H9 (cell line): Measurements from ENCODE around the gene OPRD1. TPM values are rescaled to one million over a fixed set of nuclear protein-coding genes. Genes with fewer than 3 reads are reported as not detected.

Source experiments
- DNase-seq: peaks from one replicate; pipeline ENCODE4 v3.0.0-alpha.2; 2017
- H2AFZ ChIP-seq: one replicate; pipeline ENCODE4 v1.6.1; 2013; ENCODE audit warnings: mild to moderate bottlenecking, low read length, control low read depth, moderate library complexity
- H2AK5ac ChIP-seq: 2 replicates; pipeline ENCODE4 v1.6.1; 2013; ENCODE audit warnings: low read length, control low read depth, mixed read lengths; ENCODE audit not compliant: insufficient read length
- H2BK120ac ChIP-seq: one replicate; pipeline ENCODE4 v1.6.1; 2013; ENCODE audit warnings: low read depth, mild to moderate bottlenecking, low read length, control low read depth, inconsistent platforms; ENCODE audit not compliant: poor library complexity, severe bottlenecking
- H2BK12ac ChIP-seq: 2 replicates; pipeline ENCODE4 v1.6.1; 2013; ENCODE audit warnings: low read length, control low read depth, mixed read lengths, low read depth; ENCODE audit not compliant: insufficient read length
- H2BK15ac ChIP-seq: 2 replicates; pipeline ENCODE4 v1.6.1; 2013; ENCODE audit warnings: low read depth, low read length, control low read depth
- H2BK20ac ChIP-seq: one replicate; pipeline ENCODE4 v1.6.1; 2013; ENCODE audit warnings: low read depth, mild to moderate bottlenecking, low read length, control low read depth, inconsistent platforms; ENCODE audit not compliant: poor library complexity, severe bottlenecking
- H2BK5ac ChIP-seq: 2 replicates; pipeline ENCODE4 v1.6.1; 2013; ENCODE audit warnings: low read length, control low read depth, mixed read lengths; ENCODE audit not compliant: insufficient read length
- H3K14ac ChIP-seq: 2 replicates; pipeline ENCODE4 v1.6.1; 2013; ENCODE audit warnings: low read length, control low read depth; ENCODE audit not compliant: insufficient read depth
- H3K18ac ChIP-seq: 2 replicates; pipeline ENCODE4 v1.6.1; 2013; ENCODE audit warnings: low read depth, mild to moderate bottlenecking, mixed read lengths, low read length, control low read depth; ENCODE audit not compliant: insufficient read length
- H3K23ac ChIP-seq: 2 replicates; pipeline ENCODE4 v1.6.1; 2013; ENCODE audit warnings: low read length, control low read depth, mixed read lengths, low read depth; ENCODE audit not compliant: insufficient read length
- H3K23me2 ChIP-seq: 2 replicates; pipeline ENCODE4 v1.6.1; 2013; ENCODE audit warnings: low read depth, mild to moderate bottlenecking, mixed read lengths, low read length, control low read depth; ENCODE audit not compliant: insufficient read length, poor library complexity, severe bottlenecking
- H3K27ac ChIP-seq: 2 replicates; pipeline ENCODE4 v1.5.1; 2013; ENCODE audit warnings: low read length, control low read depth, mixed read lengths, low read depth; ENCODE audit not compliant: insufficient read length
- H3K27me3 ChIP-seq: 2 replicates; pipeline ENCODE4 v1.6.1; 2013; ENCODE audit warnings: low read length, control low read depth, inconsistent platforms; ENCODE audit not compliant: insufficient read depth
- H3K4ac ChIP-seq: 2 replicates; pipeline ENCODE4 v1.6.1; 2013; ENCODE audit warnings: low read depth, mild to moderate bottlenecking, control low read depth, inconsistent platforms, low read length, moderate library complexity
- H3K4me1 ChIP-seq: 2 replicates; pipeline ENCODE4 v1.6.1; 2013; ENCODE audit warnings: low read length, control low read depth, inconsistent platforms; ENCODE audit not compliant: insufficient read depth
- H3K4me2 ChIP-seq: 2 replicates; pipeline ENCODE4 v1.6.1; 2013; ENCODE audit warnings: low read length, control low read depth, mixed read lengths; ENCODE audit not compliant: insufficient read length, insufficient read depth
- H3K56ac ChIP-seq: 2 replicates; pipeline ENCODE4 v1.6.1; 2013; ENCODE audit warnings: low read depth, mild to moderate bottlenecking, mixed read lengths, low read length, control low read depth; ENCODE audit not compliant: insufficient read length
- H3K79me1 ChIP-seq: 2 replicates; pipeline ENCODE4 v1.6.1; 2013; ENCODE audit warnings: low read depth, mild to moderate bottlenecking, moderate library complexity, low read length, control low read depth, inconsistent platforms; ENCODE audit not compliant: insufficient read depth, poor library complexity, severe bottlenecking
- H3K79me2 ChIP-seq: 2 replicates; pipeline ENCODE4 v1.6.1; 2013; ENCODE audit warnings: low read length, control low read depth, inconsistent platforms; ENCODE audit not compliant: insufficient read depth
- H3K9ac ChIP-seq: 2 replicates; pipeline ENCODE4 v1.6.1; 2013; ENCODE audit warnings: low read length, control low read depth, mixed read lengths; ENCODE audit not compliant: insufficient read length; ENCODE audit errors: extremely low read depth
- H3K9me3 ChIP-seq: one replicate; pipeline ENCODE4 v1.6.1; 2013; ENCODE audit warnings: low read depth, low read length, inconsistent platforms; ENCODE audit not compliant: control insufficient read depth
- H3T11ph ChIP-seq: one replicate; pipeline ENCODE4 v1.6.1; 2013; ENCODE audit warnings: mild to moderate bottlenecking, low read length, control low read depth, inconsistent platforms
- H4K20me1 ChIP-seq: one replicate; pipeline ENCODE4 v1.6.1; 2013; ENCODE audit not compliant: control insufficient read depth, insufficient read length, insufficient read depth
- H4K5ac ChIP-seq: 2 replicates; pipeline ENCODE4 v1.6.1; 2013; ENCODE audit warnings: low read depth, mild to moderate bottlenecking, mixed read lengths, low read length, control low read depth; ENCODE audit not compliant: insufficient read length
- H4K8ac ChIP-seq: replicated peaks from 2 replicates; pipeline ENCODE4 v1.6.1; 2013; ENCODE audit warnings: low read length, control low read depth, mixed read lengths, low read depth; ENCODE audit not compliant: insufficient read length
- H4K91ac ChIP-seq: 2 replicates; pipeline ENCODE4 v1.6.1; 2013; ENCODE audit warnings: low read depth, mild to moderate bottlenecking, moderate library complexity, mixed read lengths, low read length, control low read depth; ENCODE audit not compliant: insufficient read length
- H3K27ac Mint-ChIP-seq, 3 experiments: 2 replicates in 2 of 3; 3 replicates in 1 of 3; pipeline ENCODE4 v1.8.0; 2020 to 2021; ENCODE audit warnings: mixed read lengths in 3 of 3, mild to moderate bottlenecking in 1 of 3, moderate library complexity in 1 of 3
- H3K27me3 Mint-ChIP-seq: 2 replicates; pipeline ENCODE4 v1.8.0; 2021; ENCODE audit warnings: low read depth, mild to moderate bottlenecking, moderate library complexity, mixed read lengths
- H3K36me3 Mint-ChIP-seq, 3 experiments: 2 replicates in 2 of 3; 3 replicates in 1 of 3; pipeline ENCODE4 v1.8.0; 2020 to 2021; ENCODE audit warnings: low read depth in 3 of 3, mixed read lengths in 3 of 3; ENCODE audit not compliant: insufficient read depth in 1 of 3
- H3K4me1 Mint-ChIP-seq, 2 experiments: 2 replicates each; pipeline ENCODE4 v1.8.0; 2020; ENCODE audit warnings: mixed read lengths in 2 of 2
- H3K4me3 Mint-ChIP-seq, 2 experiments: 2 replicates in 1 of 2; 3 replicates in 1 of 2; pipeline ENCODE4 v1.8.0; 2020 to 2021; ENCODE audit warnings: mild to moderate bottlenecking in 2 of 2, mixed read lengths in 2 of 2, moderate library complexity in 1 of 2
- H3K9me3 Mint-ChIP-seq, 2 experiments: 2 replicates in 1 of 2; 3 replicates in 1 of 2; pipeline ENCODE4 v1.8.0; 2020; ENCODE audit warnings: mild to moderate bottlenecking in 2 of 2, mixed read lengths in 2 of 2, moderate library complexity in 1 of 2
- WGBS: extraction: QIAGEN DNeasy Blood & Tissue Kit; methylation state at CpG from one replicate; pipeline ENCODE4 v1.1.7; 2013; ENCODE audit warnings: missing lambda C conversion rate, low lambda C conversion rate, mixed read lengths; ENCODE audit not compliant: insufficient read length; ENCODE audit errors: extremely low coverage; 5-methylcytosine and 5-hydroxymethylcytosine counted together
- total RNA-seq: library from RNA; stranded (reverse); gene quantifications from 2 replicates; pipeline ENCODE4 v1.2.1, GENCODE V29; 2021
- TF ChIP-seq, protein P1 (sequence below): fragments of 200-600 bp; sonication (generic); conservative IDR thresholded peaks from 3 replicates; pipeline ENCODE4 v1.8.0; 2021; ENCODE audit warnings: antibody characterized with exemption, mild to moderate bottlenecking

OPRD1 gene
- total RNA-seq, 1 experiment from 2014 or later, result 1.8 TPM

DNA sequence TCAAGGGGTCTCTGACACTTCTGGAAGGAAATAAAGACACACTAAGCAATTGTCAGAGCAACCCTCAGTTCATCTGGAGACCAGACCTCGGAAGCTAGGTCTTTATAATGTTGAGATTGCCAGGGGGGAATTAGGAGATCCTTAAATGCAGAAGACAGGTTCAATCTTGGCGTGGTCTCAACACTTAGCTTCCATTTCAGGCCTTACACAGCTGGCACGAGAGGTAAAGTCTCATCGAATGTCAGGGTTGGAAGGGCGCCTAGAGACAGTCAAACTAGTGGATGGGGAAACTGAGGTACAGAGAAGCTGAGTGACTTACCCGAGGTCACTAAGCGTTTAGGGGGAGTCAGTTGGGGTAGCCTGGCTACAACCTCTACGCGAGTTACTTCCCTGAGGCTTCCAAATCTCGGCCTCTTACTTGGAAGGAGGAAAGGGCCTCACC lies 101.8 kb downstream of the OPRD1 start:
- H3K4me1 Mint-ChIP-seq, result peaks cover 12 to 33% of the 10 kb centered on the region in 2 experiments
- no peaks in the 10 kb centered on the region for H3K79me1 ChIP-seq
- no peaks in the 10 kb centered on the region; a peak in 1 of 7 replicates for H3K36me3 Mint-ChIP-seq
- no peak for DNase-seq
- H3K9me3 Mint-ChIP-seq, result no peaks in the 10 kb centered on the region; a peak in 1 of 5 replicates
- H4K8ac ChIP-seq, result no peak overlapping the region
- no peaks in the 10 kb centered on the region for H4K20me1 ChIP-seq
- H3K79me2 ChIP-seq, result peaks cover 2% of the 10 kb centered on the region; the same call in 1 of the 2 replicates
- peak overlapping the region; percentile 75 for H3K4me2 ChIP-seq
- peak overlapping the region in 2 of 3 experiments; percentile 83 to 85; a peak in 5 of 7 replicates for H3K27ac Mint-ChIP-seq
- H4K91ac ChIP-seq, result no peak overlapping the region
- peak overlapping the region; percentile 49 for H3K9ac ChIP-seq
- no peak overlapping the region for H2BK20ac ChIP-seq
- peak overlapping the region; percentile 3 for H2AFZ ChIP-seq
- H2BK120ac ChIP-seq, result no peak overlapping the region
- no peaks in the 10 kb centered on the region for H3K27me3 ChIP-seq
- no peak overlapping the region for H3T11ph ChIP-seq
- H3K27ac ChIP-seq, result no peak overlapping the region
- H2BK12ac ChIP-seq, result no peak overlapping the region
- H3K27me3 Mint-ChIP-seq, result peaks cover 5% of the 10 kb centered on the region; the same call in 1 of the 2 replicates
- H2BK5ac ChIP-seq, result no peak overlapping the region
- H3K4ac ChIP-seq, result no peak overlapping the region
- no peak overlapping the region for H3K23ac ChIP-seq
- peaks cover 2% of the 10 kb centered on the region; the same call in 1 of the 2 replicates for H3K4me1 ChIP-seq
- WGBS, result no CpG with 5 or more reads among the region's 10 CpGs
- TF ChIP-seq, protein P1, sequence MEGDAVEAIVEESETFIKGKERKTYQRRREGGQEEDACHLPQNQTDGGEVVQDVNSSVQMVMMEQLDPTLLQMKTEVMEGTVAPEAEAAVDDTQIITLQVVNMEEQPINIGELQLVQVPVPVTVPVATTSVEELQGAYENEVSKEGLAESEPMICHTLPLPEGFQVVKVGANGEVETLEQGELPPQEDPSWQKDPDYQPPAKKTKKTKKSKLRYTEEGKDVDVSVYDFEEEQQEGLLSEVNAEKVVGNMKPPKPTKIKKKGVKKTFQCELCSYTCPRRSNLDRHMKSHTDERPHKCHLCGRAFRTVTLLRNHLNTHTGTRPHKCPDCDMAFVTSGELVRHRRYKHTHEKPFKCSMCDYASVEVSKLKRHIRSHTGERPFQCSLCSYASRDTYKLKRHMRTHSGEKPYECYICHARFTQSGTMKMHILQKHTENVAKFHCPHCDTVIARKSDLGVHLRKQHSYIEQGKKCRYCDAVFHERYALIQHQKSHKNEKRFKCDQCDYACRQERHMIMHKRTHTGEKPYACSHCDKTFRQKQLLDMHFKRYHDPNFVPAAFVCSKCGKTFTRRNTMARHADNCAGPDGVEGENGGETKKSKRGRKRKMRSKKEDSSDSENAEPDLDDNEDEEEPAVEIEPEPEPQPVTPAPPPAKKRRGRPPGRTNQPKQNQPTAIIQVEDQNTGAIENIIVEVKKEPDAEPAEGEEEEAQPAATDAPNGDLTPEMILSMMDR, result no peak
- peak overlapping the region; percentile 74 for H3K14ac ChIP-seq
- no peak overlapping the region for H2AK5ac ChIP-seq
- H3K23me2 ChIP-seq, result peaks cover 4% of the 10 kb centered on the region
- no peak overlapping the region for H2BK15ac ChIP-seq
- peak overlapping the region; percentile 59 for H3K18ac ChIP-seq
- H3K9me3 ChIP-seq, result no peaks in the 10 kb centered on the region
- H3K4me3 Mint-ChIP-seq, result peak overlapping the region; percentile 55 to 79
- H4K5ac ChIP-seq, result peak overlapping the region; percentile 79
- no peak overlapping the region for H3K56ac ChIP-seq
